ENCODE data around the gene CNTN4.

- TF ChIP-seq CTCF (optimal IDR thresholded peaks at IDR 0.05 in 1 of 3, IDR thresholded peaks at IDR 0.05 in 1 of 3, conservative IDR thresholded peaks at IDR 0.05 in 1 of 3; ENCODE audit: extremely low read depth in 1 of 3, insufficient read depth in 2 of 3, low read length in 3 of 3) (no peak), EZH2 (IDR thresholded peaks at IDR 0.05; ENCODE audit: low read length) (no peak)
Measured at GRCh38 chr3:2547049-2547448, 448.4 kb downstream of the CNTN4 start.

All from keratinocyte (primary cell).